HFFc6 (cell line): ENCODE results near the gene EIF3F. TPM values are rescaled to one million over a fixed set of nuclear protein-coding genes. Genes with fewer than 3 reads are reported as not detected.

Experiments
- DNase-seq: peaks from one replicate; pipeline ENCODE4 v3.0.0-alpha.2; 2018
- H3K27ac Mint-ChIP-seq: 2 replicates; pipeline ENCODE4 v1.8.0; 2020; ENCODE audit warnings: mild to moderate bottlenecking, mixed read lengths
- H3K27me3 Mint-ChIP-seq: 2 replicates; pipeline ENCODE4 v1.8.0; 2021; ENCODE audit warnings: mild to moderate bottlenecking, moderate library complexity, mixed read lengths; ENCODE audit not compliant: insufficient read depth
- H3K36me3 Mint-ChIP-seq: 2 replicates; pipeline ENCODE4 v1.8.0; 2021; ENCODE audit warnings: low read depth, mixed read lengths
- H3K4me1 Mint-ChIP-seq: 2 replicates; pipeline ENCODE4 v1.8.0; 2020; ENCODE audit warnings: low read depth, mixed read lengths
- H3K4me3 Mint-ChIP-seq: 2 replicates; pipeline ENCODE4 v1.8.0; 2020; ENCODE audit warnings: mild to moderate bottlenecking, moderate library complexity, mixed read lengths
- H3K9me3 Mint-ChIP-seq: 2 replicates; pipeline ENCODE4 v1.8.0; 2020; ENCODE audit warnings: mild to moderate bottlenecking, mixed read lengths
- CTCF ChIP-seq: fragments of 200-600 bp; sonication (generic); IDR thresholded peaks from 2 replicates; pipeline ENCODE4 v1.5.0; 2021; ENCODE audit warnings: antibody characterized with exemption, mild to moderate bottlenecking
- total RNA-seq, 6 experiments: library from RNA; stranded (reverse); fragmentation: NEBNext Ultra II Directional; extraction: Animal tissue kit (Norgen Biotek cat#: 25700); gene quantifications; 2 replicates in 1 of 6; 3 replicates in 5 of 6; pipeline ENCODE4 v1.2.3, GENCODE V29; 2021

EIF3F gene
- total RNA-seq, 6 experiments from 2014 or later, result 312 to 407 (median 344) TPM

GRCh38 chr11:7994581-7995278 lies 7.6 kb downstream of the EIF3F start:
- H3K4me3 Mint-ChIP-seq, result no peak overlapping the region
- H3K4me1 Mint-ChIP-seq, result peaks cover 10% of the 10 kb centered on the region
- peaks cover 76% of the 10 kb centered on the region for H3K36me3 Mint-ChIP-seq
- TF ChIP-seq CTCF, result no peak
- DNase-seq, result no peak
- no peak overlapping the region for H3K27ac Mint-ChIP-seq
- no peaks in the 10 kb centered on the region; the same call in 1 of the 2 replicates for H3K27me3 Mint-ChIP-seq
- no peaks in the 10 kb centered on the region for H3K9me3 Mint-ChIP-seq

- no peak for TF ChIP-seq CTCF
- Mint-ChIP-seq H3K4me1 (no peaks in the 10 kb centered on the region), H3K9me3 (no peaks in the 10 kb centered on the region), H3K27ac (no peak overlapping the region), H3K27me3 (no peaks in the 10 kb centered on the region; the same call in 1 of the 2 replicates), H3K4me3 (no peak overlapping the region), H3K36me3 (peaks cover 36% of the 10 kb centered on the region)
- no peak for DNase-seq
Measured at GRCh38 chr11:7999795-8000194, 12.7 kb downstream of the EIF3F start.

GRCh38 chr11:8000390-8000789 lies 13.3 kb downstream of the EIF3F start:
- Mint-ChIP-seq H3K4me1 (no peaks in the 10 kb centered on the region), H3K36me3 (peaks cover 33% of the 10 kb centered on the region), H3K9me3 (no peaks in the 10 kb centered on the region), H3K27me3 (no peaks in the 10 kb centered on the region; the same call in 1 of the 2 replicates), H3K27ac (no peak overlapping the region), H3K4me3 (no peak overlapping the region)
- DNase-seq, result no peak
- TF ChIP-seq CTCF, result no peak

- Mint-ChIP-seq H3K9me3 (no peaks in the 10 kb centered on the region), H3K27ac (no peak overlapping the region), H3K36me3 (peaks cover 10% of the 10 kb centered on the region; the same call in 1 of the 2 replicates), H3K4me3 (no peak overlapping the region), H3K4me1 (no peaks in the 10 kb centered on the region), H3K27me3 (no peaks in the 10 kb centered on the region; the same call in 1 of the 2 replicates)
- DNase-seq, result no peak
- no peak for TF ChIP-seq CTCF
Measured at GRCh38 chr11:8002676-8003075, 15.5 kb downstream of the EIF3F start.

GRCh38 chr11:8003187-8003586 lies 16.1 kb downstream of the EIF3F start:
- DNase-seq, result no peak
- Mint-ChIP-seq H3K27me3 (no peaks in the 10 kb centered on the region; the same call in 1 of the 2 replicates), H3K4me3 (no peak overlapping the region), H3K9me3 (no peaks in the 10 kb centered on the region), H3K4me1 (no peaks in the 10 kb centered on the region), H3K27ac (no peak overlapping the region), H3K36me3 (peaks cover 9% of the 10 kb centered on the region; the same call in 1 of the 2 replicates)
- no peak for TF ChIP-seq CTCF
